Thyroid gland (tissue), 4 donors: ENCODE measurements around the gene SHROOM1. TPM values are rescaled to one million over a fixed set of nuclear protein-coding genes. Genes with fewer than 3 reads are reported as not detected.

Source experiments
- DNase-seq, 2 donors: peaks; one replicate each; pipeline ENCODE4 v3.0.0-alpha.2; 2019
- H3K27ac ChIP-seq, 3 donors: fragments of 200-600 bp; sonication (generic); 1 replicate in 2 of 3; 2 replicates in 1 of 3; pipeline ENCODE4 v1.5.1; 2016 to 2019; ENCODE audit warnings: mild to moderate bottlenecking in 1 of 3, moderate library complexity in 1 of 3
- H3K27me3 ChIP-seq: fragments of 200-600 bp; sonication (generic); one replicate; pipeline ENCODE4 v1.5.1; 2019
- H3K36me3 ChIP-seq, 2 donors: fragments of 200-600 bp; sonication (generic); one replicate each; pipeline ENCODE4 v1.5.1; 2016 to 2019
- H3K4me1 ChIP-seq, 2 donors: fragments of 200-600 bp; sonication (generic); one replicate each; pipeline ENCODE4 v1.5.1; 2017 to 2019
- H3K4me3 ChIP-seq, 3 donors: fragments of 200-600 bp; sonication (generic); replicated peaks in 1 of 3; 1 replicate in 2 of 3; 2 replicates in 1 of 3; pipeline ENCODE4 v1.5.1; 2016; ENCODE audit warnings: mild to moderate bottlenecking in 1 of 3
- H3K9me3 ChIP-seq: fragments of 200-600 bp; sonication (generic); one replicate; pipeline ENCODE4 v1.5.1; 2017
- CTCF ChIP-seq, 6 experiments: fragments of 200-600 bp in 3 of 6; fragments of 450-650 bp in 3 of 6; sonication (generic) in 3 of 6; IDR thresholded peaks; one replicate each; pipeline ENCODE4 v1.5.1; 2016 to 2019; ENCODE audit warnings: antibody characterized with exemption in 6 of 6, mild to moderate bottlenecking in 2 of 6, inconsistent platforms in 1 of 6, moderate library complexity in 1 of 6
- POLR2A ChIP-seq, 2 donors: fragments of 450-650 bp; IDR thresholded peaks; one replicate each; pipeline ENCODE4 v1.6.1; 2017; ENCODE audit warnings: antibody characterized with exemption in 2 of 2, mild to moderate bottlenecking in 2 of 2, moderate library complexity in 1 of 2
- WGBS, 2 donors: methylation state at CpG; one replicate each; pipeline ENCODE4 v1.1.5; 2017; 5-methylcytosine and 5-hydroxymethylcytosine counted together
- intact Hi-C: fragments of 100-400 bp; cut with DNase I; formaldehyde crosslinking; loops from one replicate; pipeline ENCODE4 v1.15.1; 2023
- total RNA-seq, 4 donors: library from RNA; depleted of rRNA; stranded (reverse); fragments of >200 nt; gene quantifications; one replicate each; pipeline ENCODE4 v1.2.3, GENCODE V29; 2016

Gene SHROOM1
- total RNA-seq, 4 donors from 2014 or later = 7.6 to 21.4 (median 14.2) TPM

- no peak for DNase-seq
- WGBS, 2 donors = 93 to 96% methylated on average over 8 of the region's 8 CpGs
- H3K4me1 ChIP-seq = no peaks in the 10 kb centered on the region
- intact Hi-C loops = no loop called here
- no peaks in the 10 kb centered on the region for H3K36me3 ChIP-seq
- no peak overlapping the region for H3K27ac ChIP-seq
- H3K4me3 ChIP-seq = no peak overlapping the region
- no peaks in the 10 kb centered on the region for H3K27me3 ChIP-seq
- TF ChIP-seq POLR2A (IDR thresholded peaks at IDR 0.05) (no peak), CTCF (IDR thresholded peaks at IDR 0.05) (no peak)
- no peaks in the 10 kb centered on the region for H3K9me3 ChIP-seq
These were observed 17.8 kb upstream of the SHROOM1 start for GRCh38 chr5:132848270-132848669.

GRCh38 chr5:132841305-132841704, 10.9 kb upstream of the SHROOM1 start:
- intact Hi-C loops = no loop called here
- TF ChIP-seq POLR2A (IDR thresholded peaks at IDR 0.05) (no peak), CTCF (IDR thresholded peaks at IDR 0.05) (no peak)
- Histone ChIP-seq H3K4me3 (no peak overlapping the region), H3K4me1 (no peaks in the 10 kb centered on the region), H3K9me3 (no peaks in the 10 kb centered on the region), H3K27me3 (no peaks in the 10 kb centered on the region), H3K36me3 (no peaks in the 10 kb centered on the region), H3K27ac (no peak overlapping the region)
- WGBS, 2 donors = 70 to 85% methylated on average over 4 of the region's 4 CpGs
- no peak for DNase-seq

GRCh38 chr5:132840896-132841295, 10.4 kb upstream of the SHROOM1 start:
- H3K27ac ChIP-seq = no peak overlapping the region
- no peaks in the 10 kb centered on the region for H3K27me3 ChIP-seq
- DNase-seq = no peak
- no peaks in the 10 kb centered on the region for H3K4me1 ChIP-seq
- TF ChIP-seq CTCF (IDR thresholded peaks at IDR 0.05) = no peak
- no peak for TF ChIP-seq POLR2A (IDR thresholded peaks at IDR 0.05)
- H3K36me3 ChIP-seq = no peaks in the 10 kb centered on the region
- intact Hi-C loops = no loop called here
- 94 to 100% methylated on average over 1 of the region's 1 CpG for WGBS, 2 donors
- no peak overlapping the region for H3K4me3 ChIP-seq
- H3K9me3 ChIP-seq = no peaks in the 10 kb centered on the region

DNA sequence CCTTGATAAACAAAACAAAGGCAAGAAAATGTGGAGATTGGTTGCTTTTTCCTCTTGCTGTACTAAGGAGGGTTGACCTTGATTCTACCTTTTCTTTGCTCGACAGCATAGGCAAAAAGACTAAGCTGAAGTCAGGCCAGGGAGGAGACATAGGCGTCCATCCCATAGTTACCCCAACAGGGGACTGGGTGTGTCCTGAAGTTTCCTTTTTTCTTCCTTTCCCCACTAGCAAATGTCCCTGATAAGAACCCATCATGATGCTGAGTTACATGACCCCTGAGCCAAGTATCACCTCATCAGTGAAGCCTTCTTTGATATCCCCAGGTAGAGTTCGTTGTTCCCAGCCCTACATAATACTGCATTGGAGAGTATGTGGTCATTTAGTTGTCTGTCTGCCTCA, 9.9 kb upstream of the SHROOM1 start:
- H3K27ac ChIP-seq = peak overlapping the region in 1 of 3 donors; percentile 12
- TF ChIP-seq POLR2A (IDR thresholded peaks at IDR 0.05) (no peak), CTCF (IDR thresholded peaks at IDR 0.05) (no peak)
- 74 to 84% methylated on average over 3 of the region's 3 CpGs for whole genome bisulfite sequencing, 2 donors

GRCh38 chr5:132839426-132840301, 9.2 kb upstream of the SHROOM1 start:
- WGBS, 2 donors = 74 to 75% methylated on average over 7 to 8 of the region's 8 CpGs
- H3K27ac ChIP-seq = peak overlapping the region in 2 of 3 donors; percentile 31 to 65
- TF ChIP-seq CTCF (IDR thresholded peaks at IDR 0.05) (no peak), POLR2A (IDR thresholded peaks at IDR 0.05) (no peak)
- no peak for DNase-seq
- H3K27me3 ChIP-seq = no peaks in the 10 kb centered on the region
- no peak overlapping the region for H3K4me3 ChIP-seq
- intact Hi-C loops = no loop called here
- H3K36me3 ChIP-seq = no peaks in the 10 kb centered on the region
- H3K4me1 ChIP-seq = no peaks in the 10 kb centered on the region
- H3K9me3 ChIP-seq = no peaks in the 10 kb centered on the region

More for the DNA sequence above, 9.9 kb upstream of the SHROOM1 start:
- DNase-seq = no peak
- H3K36me3 ChIP-seq = no peaks in the 10 kb centered on the region
- H3K4me1 ChIP-seq = no peaks in the 10 kb centered on the region
- H3K9me3 ChIP-seq = no peaks in the 10 kb centered on the region
- H3K4me3 ChIP-seq = no peak overlapping the region
- intact Hi-C loops = no loop called here
- no peaks in the 10 kb centered on the region for H3K27me3 ChIP-seq
